ENCODE results near the gene HIC2.
"Not testable (repeated sequence)": the region's sequence is repeated elsewhere in the genome, so short reads cannot be mapped to it uniquely, and the experiment has no call there.

Gene HIC2

DNA sequence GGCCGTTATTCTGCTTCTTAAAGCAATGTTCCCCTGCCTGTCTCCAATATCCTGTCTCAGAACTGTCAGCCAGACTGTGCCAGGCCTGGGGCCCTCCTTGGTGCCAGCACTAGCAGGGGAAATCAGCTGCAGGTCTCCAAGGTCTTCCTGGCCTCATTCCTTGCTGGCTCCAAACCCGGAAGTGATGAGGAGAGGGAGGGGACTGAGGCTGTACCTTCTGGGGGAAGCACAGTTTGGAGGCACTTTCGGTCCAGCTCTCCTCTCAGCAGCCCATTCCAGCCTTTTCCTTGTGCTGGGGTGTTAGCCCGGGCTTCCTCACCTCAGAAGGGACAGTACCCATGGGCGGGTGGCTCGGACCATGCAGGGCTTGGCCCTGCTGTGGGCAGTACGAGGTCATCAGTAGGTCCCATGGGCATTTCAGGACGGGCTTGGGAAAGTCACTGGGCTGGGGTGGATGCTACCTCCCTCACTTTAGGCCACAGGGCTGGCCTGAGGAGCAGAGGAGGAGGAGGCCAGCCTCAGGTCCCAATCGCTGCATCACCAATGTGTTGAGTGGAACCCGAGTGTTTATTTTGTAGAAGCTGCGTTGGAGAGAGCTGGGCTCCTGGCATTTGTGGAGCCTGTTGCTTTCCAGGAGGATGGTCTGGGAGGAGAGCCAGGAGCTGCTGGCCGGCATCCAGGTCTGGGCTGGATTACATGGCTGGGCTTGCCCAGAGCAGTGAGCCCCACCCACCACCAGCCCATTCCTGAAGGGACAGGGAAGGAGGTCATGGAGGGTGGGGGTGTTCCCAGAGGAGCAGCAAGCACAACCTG lies 19.0 kb downstream of the HIC2 start:
- DNase-seq (ENCODE audit: low spot score), result not testable (repeated sequence)

GRCh38 chr22:21438013-21438412 lies 20.8 kb downstream of the HIC2 start:
- DNase-seq (ENCODE audit: low spot score), result not testable (repeated sequence)

DNA sequence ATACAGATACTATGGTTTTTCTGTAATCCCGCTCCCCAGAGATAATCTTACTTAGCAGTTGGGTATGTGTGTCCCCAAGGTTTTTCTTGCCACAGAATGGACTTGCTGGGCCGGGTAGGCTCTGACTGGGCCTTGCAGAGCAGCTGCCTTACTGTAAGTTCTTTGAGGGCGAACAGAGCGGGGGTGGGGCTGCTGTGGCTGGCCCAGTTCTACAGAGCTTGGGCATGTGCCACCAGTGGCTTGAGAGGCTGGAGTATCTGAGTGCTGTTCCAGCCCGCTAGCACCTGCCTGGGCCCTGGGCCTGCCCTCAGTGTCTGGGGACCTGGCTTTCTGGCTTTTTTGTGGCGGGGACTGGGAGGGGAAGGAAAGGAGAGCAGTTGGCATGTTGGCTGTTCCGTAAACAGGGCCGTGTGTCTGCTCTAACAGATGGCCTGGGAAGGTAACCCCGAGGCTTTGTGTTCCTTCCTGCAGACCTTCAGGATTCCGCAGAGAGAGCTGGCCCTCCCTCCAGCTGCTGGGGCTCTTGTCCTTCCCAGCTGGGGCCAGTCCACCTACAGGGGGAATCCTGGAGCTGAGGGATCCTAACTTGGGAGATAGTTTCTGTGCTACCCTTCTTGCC lies 23.0 kb downstream of the HIC2 start:
- not testable (repeated sequence) for DNase-seq (ENCODE audit: low spot score)

DNA sequence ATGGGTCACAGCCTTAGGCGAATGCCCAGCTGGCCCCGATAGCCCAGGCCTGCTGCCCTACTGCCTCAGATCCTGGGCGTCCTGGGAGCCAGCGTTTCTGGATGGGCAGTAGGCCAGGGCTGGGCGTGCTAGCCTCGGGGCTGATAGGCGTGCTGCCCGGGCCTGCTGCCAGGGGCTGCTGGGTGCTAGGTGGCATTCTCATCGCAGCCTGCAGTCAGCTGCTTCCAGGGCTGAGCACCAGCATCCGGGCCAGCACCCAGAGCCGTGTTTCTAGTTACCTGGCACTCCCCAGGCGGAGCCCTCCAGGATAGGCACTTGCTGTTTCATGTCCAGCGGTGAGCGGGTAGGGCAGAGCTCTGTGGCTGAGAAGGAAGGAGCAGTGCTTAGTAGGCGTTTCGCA lies 23.5 kb downstream of the HIC2 start:
- not testable (repeated sequence) for DNase-seq (ENCODE audit: low spot score)

DNA sequence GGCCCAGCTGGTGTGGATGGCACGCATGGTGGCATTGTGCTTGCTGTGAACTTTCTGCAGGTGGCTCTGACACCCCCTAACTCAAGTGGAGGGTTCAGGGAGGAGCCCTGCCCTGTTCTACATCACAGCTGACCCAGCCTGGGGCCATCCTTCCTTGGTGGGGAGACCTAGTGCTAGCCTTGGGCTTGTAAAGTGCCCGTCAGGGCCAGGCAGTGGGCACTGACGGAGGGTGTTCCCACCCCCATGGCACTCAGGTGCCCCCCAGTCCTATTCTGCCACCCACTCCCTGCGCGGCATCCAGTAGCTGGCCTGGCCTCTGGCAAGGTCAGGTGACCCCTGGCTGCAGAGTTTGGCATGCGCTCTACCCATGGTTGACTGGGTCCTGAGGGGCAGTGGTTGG lies 24.0 kb downstream of the HIC2 start:
- not testable (repeated sequence) for DNase-seq (ENCODE audit: low spot score)

- not testable (repeated sequence) for DNase-seq (ENCODE audit: low spot score)
Observed at GRCh38 chr22:21442123-21442522, 25.0 kb downstream of the HIC2 start.

DNA sequence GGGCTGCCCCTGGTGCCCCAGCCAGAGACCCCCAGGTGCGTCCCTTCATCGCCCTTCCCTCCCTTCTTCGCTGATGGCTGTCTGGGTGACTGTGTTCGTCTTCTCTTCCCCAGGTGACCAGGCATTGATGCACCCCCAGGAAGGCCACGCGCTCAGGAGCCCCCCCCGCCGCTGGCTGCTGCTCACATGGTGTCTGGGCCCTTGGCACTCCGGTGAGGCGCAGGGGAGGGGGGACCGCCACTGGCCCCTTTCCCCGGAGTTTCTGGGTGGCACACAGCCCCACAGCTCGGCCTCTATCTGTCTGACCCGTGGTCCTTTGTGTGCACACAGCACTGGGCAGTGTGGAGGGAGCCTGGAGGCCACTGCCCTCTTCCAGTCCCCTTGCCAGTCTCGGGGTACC lies 25.5 kb downstream of the HIC2 start:
- DNase-seq (ENCODE audit: low spot score), result not testable (repeated sequence)

DNA sequence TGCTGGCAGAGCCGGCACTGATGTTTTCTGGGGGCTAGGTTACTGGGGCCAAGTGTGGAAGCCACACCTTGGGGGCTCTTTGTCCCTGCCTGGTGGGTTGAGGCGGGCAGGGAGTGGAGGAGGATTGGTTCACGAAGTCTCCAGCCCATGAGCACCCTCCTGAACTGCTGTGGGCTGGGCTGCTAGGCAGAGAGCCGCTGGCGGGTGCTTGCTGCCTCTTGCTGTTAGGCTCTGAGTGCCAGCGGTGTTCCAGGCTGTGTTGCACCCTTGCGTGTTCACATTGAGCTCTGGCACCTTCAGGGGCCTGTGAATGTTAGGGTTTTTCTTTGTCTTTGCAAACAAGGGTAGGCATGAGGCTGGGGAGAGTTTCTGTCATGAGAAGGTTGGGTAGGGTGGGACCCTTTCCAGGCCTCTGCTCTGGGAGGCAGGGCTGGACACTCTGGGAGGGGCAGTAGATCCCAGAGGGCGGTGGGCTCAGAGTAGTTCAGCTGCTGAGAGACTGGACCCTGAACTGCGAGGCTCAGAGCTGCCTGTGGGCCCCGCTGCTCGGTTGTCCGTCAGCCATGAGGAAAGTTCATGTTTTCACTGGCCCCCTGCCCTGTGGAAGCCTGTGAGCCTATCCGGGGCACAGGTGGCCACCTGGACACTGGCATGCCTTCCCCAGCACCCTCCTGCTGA lies 26.0 kb downstream of the HIC2 start:
- DNase-seq (ENCODE audit: low spot score), result no peak

DNA sequence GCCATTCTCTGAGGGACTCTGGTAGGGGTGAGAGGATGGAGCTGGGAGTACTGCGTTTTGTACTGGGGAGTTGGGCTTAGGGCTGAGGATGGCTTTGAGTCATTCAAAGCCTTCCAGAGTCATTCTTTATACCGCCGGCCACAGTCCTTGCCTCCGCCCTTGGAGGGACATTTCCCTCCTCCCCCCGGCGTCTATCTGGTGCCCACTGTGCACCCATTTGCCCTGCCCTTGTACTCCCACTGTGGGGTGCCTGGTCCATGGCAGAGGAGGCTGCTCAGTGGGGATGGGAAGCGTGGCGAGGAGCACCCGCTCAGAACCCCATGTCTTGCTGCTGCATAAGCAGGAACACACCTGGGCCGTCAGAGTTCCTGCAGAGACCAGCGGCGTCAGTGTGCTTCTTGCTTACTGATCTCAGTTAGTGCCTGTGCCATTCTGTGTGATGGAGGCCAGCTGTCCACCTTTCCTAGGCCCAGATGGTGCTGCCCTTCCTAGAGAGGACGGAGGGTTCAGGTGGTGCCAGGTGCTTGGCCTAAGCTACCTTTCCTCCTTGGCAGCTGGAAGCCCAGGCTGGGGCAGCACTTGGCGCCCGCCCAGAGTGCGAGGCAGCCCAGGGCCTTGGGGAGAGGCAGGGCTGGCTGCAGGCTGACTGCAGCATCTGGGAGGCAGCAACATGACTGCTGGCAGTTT lies 26.7 kb downstream of the HIC2 start:
- no peak for DNase-seq (ENCODE audit: low spot score)

GRCh38 chr22:21444701-21445436 lies 27.7 kb downstream of the HIC2 start:
- no peak for DNase-seq (ENCODE audit: low spot score)

- DNase-seq (ENCODE audit: low spot score), result no peak
Observed at GRCh38 chr22:21445437-21446127, 28.4 kb downstream of the HIC2 start.

DNA sequence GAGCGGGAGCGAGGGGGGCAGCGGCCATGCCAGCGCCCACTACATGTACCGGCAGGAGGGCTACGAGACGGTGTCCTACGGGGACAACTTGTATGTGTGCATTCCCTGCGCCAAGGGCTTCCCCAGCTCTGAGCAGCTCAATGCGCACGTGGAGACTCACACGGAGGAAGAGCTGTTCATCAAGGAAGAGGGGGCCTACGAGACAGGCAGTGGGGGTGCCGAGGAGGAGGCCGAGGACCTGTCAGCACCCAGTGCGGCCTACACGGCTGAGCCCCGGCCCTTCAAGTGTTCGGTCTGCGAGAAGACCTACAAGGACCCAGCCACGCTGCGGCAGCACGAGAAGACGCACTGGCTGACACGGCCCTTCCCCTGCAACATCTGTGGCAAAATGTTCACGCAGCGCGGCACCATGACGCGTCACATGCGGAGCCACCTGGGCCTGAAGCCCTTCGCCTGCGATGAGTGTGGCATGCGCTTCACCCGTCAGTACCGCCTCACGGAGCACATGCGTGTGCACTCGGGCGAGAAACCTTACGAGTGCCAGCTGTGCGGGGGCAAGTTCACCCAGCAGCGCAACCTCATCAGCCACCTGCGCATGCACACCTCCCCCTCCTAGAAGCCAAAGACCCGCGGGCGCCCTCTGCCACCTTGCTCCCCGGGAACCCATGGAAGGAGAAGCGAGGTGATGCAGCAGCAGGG lies 29.1 kb downstream of the HIC2 start:
- DNase-seq (ENCODE audit: low spot score), result no peak

- DNase-seq (ENCODE audit: low spot score), result no peak
Observed at GRCh38 chr22:21446827-21447690, 29.9 kb downstream of the HIC2 start.

GRCh38 chr22:21447694-21448402 lies 30.7 kb downstream of the HIC2 start:
- DNase-seq (ENCODE audit: low spot score), result no peak

DNA sequence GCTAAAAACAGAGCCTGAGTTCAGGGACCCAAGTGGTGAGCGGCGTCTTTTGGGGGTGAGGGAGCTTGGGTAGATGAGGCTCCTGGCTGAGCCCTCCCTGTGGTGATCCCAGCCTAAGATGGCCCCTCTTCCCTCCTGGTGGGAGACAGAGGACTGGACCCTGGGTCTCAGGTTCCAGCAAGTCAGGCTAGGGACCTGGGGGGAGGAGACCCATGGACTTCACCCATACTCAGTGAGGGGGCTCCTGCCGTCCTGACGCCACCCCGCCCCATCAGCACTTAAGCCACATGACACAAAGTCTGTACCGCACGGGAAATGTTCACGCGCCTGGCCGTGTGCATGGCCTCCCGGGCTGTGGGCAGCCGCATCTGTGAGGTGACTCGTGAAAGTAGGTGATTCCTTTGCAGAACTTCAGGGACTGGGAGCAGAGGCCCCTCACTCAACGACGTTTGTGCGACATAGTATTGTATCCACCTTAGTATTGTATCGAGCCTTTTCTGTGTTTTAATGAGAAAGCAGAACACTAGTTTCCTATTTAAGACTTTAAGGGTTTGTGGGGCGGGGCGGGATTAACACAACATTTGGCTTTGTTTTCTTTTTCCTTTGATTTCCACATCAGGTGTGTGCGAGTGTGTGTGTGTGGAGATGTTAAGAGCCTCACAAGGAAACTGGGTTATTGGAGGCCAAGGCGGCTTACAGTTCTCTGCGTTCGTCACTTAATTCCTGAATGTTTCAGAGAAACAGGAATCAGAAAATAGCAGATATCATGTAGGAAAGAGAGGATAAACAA lies 31.7 kb downstream of the HIC2 start:
- DNase-seq (ENCODE audit: low spot score), result no peak

GRCh38 chr22:21449531-21450319 lies 32.6 kb downstream of the HIC2 start:
- DNase-seq (ENCODE audit: low spot score), result no peak

GRCh38 chr22:21450320-21450831 lies 33.2 kb downstream of the HIC2 start:
- DNase-seq (ENCODE audit: low spot score), result no peak
